ENCODE results near the gene ALG10B.
A peak's percentile ranks its signal among the peaks of the same experiment; 100 is the strongest.
"Not testable (repeated sequence)": the region's sequence is repeated elsewhere in the genome, so short reads cannot be mapped to it uniquely, and the experiment has no call there.

Gene ALG10B, protein sequence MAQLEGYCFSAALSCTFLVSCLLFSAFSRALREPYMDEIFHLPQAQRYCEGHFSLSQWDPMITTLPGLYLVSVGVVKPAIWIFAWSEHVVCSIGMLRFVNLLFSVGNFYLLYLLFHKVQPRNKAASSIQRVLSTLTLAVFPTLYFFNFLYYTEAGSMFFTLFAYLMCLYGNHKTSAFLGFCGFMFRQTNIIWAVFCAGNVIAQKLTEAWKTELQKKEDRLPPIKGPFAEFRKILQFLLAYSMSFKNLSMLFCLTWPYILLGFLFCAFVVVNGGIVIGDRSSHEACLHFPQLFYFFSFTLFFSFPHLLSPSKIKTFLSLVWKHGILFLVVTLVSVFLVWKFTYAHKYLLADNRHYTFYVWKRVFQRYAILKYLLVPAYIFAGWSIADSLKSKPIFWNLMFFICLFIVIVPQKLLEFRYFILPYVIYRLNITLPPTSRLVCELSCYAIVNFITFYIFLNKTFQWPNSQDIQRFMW

DNA sequence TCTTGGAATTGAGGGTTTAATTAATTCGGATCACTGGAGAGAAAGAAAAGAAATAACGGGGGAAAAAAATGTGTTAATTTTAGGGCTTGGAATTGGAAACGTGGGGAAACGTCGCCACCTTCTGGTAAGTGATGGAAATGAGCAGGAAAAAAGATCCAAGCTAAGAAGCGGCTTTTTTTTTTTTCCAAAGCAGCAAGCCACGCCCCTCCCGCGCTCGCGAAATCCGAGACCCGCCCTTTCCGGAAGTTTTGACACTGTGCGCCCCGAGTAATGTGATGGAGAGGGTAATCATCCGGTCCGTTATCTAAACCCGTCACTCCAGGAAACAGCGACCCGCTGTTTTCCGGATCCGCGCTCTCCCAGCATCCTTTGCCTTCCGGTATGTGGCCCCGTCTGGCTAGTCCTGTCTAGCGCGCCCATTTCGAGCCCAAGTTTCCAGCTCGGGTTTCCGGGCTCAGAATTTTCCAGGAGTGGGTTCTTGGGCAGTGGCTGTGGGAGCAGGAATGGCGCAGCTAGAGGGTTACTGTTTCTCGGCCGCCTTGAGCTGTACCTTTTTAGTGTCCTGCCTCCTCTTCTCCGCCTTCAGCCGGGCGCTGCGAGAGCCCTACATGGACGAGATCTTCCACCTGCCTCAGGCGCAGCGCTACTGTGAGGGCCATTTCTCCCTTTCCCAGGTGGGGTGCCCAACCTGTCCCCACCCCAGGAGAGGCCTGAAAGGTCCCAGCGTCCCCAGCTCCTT is at the start of gene ALG10B:
Gene ALG10B, plus strand, starts transcription at position 384 of the 739 bp plus-strand sequence. Its CDS starts 120 bp downstream, at position 504.
- DNase-seq (ENCODE audit: low read depth in 3 of 3), result peak; percentile 84 to 88 (median 86)

DNA sequence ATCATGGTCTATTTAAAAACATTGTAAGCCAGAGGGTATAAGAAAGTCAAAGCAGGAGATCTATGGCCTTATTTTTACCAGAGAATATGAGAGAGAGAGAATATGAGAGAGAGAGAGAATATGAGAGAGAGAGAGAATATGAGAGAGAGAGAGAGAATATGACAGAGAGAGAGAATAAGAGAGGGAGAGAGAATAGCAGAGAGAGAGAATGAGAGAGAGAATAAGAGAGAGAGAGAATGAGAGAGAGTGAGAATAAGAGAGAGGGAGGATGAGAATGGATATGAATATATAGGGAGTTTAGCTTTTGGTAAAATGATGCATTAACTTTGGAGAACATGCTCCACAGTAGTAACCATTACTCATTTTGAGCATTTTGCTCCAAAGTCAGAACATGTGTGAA is 48.0 kb upstream of the ALG10B start:
- DNase-seq (ENCODE audit: low read depth in 3 of 3), result no peak

DNA sequence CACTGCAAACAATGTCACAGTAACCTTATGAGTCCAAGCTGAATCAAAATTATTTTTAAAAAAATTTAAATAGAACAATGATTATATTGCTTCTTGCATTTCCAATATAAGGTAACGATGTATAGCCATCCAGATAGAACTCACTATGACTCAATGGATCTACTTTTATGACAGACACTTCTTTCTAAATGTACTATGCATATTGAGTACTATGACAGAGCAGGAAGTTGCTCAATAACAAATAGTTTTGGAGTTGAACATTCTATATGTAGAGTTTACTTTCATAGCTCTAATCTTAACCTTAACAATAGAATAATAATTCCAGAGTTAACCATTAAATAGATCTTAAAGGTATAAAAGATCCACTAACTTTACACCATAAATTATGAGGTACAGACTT is 46.7 kb upstream of the ALG10B start:
- DNase-seq (ENCODE audit: low read depth in 3 of 3), result no peak

DNA sequence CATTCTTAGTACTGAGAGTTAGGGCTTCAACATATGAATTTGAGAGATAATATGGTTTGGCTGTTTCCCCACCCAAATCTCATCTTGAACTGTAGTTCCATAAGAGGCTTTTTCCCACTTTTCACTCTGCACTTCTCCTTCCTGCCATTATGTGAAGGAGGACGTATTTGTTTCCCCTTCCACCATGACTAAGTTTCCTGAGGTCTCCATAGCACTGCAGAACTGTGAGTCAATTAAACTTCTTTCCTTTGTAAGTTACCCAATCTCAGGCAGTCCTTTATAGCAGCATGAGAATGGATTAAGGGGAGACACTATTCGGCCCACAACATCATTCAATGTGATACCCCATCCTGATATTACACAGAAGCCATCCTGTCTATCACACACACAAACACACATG is 36.8 kb upstream of the ALG10B start:
- DNase-seq (ENCODE audit: low read depth in 3 of 3), result no peak

DNA sequence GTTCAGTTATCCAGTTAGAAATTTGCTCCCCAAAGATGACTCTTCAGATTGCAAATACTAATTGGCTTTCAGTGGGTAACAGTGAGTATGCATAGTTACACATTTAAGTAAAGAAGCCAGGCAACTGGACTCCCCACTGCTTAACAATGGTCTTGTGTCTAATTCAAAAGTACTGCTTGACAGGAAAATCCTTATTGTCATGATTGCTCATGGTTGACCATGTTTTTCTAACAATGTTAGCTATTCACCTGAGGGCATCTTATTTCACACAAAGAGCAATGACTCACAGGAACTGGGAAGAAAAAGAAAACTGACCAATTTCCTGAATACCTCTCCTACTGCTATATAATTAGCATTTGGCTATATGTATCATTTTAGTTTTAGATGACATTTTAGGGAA is 33.7 kb upstream of the ALG10B start:
- DNase-seq (ENCODE audit: low read depth in 3 of 3), result no peak

DNA sequence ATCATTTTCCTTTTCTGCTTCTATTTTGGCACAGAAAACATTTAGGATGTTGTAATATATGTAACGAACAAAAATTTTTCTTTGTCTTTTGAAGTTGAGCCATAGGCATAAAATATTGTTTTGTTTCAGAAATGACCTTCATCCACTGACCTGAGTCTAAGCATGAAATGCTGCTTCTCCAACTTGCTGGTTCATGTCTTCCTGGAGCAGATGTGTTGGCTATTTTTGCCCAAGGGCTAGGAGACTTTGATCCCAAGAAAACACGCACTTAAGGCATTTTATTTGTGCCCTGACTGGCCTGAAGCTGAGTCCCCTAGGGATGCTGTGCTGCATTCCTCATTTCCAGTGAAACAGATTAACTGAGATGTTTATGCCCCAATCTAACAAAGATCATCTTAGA is 27.2 kb upstream of the ALG10B start:
- no peak for DNase-seq (ENCODE audit: low read depth in 3 of 3)

DNA sequence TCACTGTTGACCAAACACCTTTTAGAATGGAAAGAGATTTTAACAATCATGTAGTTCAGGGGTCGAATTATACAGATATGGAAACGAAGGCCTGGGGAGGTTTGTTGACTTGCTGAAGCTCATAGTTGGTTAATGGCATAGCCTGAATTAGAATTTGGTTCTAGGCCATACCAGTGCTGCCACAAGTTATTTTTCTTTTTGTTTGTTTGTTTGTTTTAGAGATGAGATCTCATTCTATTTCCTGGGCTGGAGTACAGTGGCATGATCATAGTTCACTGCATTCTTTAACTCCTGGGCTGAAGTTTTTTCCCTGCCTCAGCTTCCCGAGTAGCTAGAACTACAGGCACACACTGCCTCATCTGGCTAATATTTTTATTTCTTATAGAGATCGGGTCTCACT is 25.4 kb upstream of the ALG10B start:
- no peak for DNase-seq (ENCODE audit: low read depth in 3 of 3)

DNA sequence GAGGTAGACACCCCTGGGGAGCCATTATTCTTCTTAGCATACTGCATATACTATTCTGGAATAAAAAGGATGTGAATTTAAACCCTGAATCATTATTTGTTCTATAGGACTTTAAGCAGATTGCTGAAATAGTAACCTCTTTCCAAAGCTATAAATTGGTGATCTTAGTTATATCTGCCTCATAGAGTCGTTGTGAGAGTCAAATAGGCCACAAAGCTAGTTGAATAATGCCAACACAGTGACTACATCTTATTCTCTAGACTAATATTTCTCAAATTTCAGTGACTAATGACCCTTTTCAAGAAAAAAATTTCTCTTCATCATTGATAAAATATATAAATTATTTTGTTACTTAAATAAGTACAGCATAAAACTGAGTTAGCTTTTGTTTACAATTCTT is 13.6 kb upstream of the ALG10B start:
- not testable (repeated sequence) for DNase-seq (ENCODE audit: low read depth in 3 of 3)

DNA sequence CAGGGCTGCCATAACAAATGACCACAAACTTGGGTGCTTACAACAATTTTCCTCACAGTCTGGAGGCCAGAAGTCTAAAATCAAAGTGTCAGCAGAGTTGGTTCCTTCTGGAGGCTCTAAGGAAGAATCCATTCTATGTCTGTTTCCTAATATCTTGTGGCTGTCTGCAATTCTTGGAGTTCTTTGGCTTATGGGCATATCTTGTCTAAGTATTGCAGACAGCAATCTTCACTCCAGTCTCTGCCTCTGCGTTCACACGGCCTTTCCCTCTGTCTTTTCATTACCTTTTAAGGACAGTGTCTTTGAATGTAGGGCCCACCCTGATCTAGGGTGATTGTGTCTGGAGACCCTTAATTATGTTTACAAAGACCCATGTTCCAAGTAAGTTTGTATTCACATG is 5.4 kb downstream of the ALG10B start:
- not testable (repeated sequence) for DNase-seq (ENCODE audit: low read depth in 3 of 3)

DNA sequence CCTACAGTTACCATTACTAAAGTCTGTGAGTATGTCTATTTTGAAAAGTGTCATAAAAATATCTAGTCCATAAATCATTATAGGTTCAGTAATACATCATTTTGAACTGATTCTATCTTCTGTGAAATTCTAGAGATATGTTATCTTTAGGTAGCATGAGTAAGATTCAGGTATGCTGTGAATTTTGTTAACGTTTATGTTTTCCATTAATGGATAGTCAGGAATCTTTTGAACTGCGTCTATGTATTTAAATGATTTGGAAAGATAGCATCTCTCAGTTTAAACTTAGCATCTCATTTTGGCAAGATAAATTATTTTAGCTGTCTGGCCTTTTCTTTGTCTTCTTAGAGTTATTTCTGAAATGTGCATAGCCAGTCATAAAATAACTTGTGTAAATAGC is 8.3 kb downstream of the ALG10B start:
- DNase-seq (ENCODE audit: low read depth in 3 of 3), result no peak

DNA sequence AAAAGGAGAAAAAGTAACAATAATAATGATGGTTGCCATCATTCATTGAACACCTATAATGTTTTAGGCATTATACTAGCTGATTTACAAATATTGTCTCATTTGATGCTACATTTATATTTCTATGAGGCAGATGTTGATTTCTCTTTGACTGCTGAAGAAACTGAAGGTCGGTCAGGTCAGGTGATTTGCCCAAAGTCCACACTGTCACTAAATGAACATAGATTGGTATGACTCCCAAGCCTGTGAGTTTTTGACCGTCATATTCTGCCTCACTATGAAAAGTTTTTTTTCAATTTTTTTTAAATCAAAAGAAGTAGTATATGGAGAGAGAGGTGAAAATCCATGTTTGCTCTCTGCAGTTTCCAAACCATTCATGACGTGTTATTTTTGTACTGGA is 10.8 kb downstream of the ALG10B start:
- DNase-seq (ENCODE audit: low read depth in 3 of 3), result no peak

DNA sequence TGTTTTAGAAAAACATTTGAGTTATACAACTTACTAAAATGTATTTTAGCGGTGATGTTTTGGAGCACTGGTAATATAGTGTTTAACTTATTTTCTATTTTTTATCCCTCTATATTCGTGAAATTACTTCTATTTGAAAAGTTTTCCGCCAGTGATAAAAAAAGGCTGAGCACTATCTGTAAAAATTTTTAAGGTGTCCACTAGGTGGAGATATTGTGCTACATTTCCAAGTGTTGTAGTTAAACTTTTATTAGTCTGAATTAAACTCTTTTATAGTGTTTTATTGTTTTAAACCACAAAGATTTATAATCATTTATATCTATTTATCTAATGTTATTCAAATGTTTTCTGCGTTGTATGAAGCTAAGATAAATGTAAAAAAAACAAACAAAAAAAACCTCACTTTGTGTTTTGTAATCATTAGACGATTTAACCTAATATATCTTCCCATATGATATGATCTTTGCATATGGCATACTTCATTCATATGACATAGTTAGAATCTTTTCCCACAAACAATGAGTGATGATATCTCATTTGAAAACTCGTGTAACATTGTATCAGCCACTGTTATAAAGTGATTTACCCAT is 11.8 kb downstream of the ALG10B start:
- DNase-seq (ENCODE audit: low read depth in 3 of 3), result no peak

DNA sequence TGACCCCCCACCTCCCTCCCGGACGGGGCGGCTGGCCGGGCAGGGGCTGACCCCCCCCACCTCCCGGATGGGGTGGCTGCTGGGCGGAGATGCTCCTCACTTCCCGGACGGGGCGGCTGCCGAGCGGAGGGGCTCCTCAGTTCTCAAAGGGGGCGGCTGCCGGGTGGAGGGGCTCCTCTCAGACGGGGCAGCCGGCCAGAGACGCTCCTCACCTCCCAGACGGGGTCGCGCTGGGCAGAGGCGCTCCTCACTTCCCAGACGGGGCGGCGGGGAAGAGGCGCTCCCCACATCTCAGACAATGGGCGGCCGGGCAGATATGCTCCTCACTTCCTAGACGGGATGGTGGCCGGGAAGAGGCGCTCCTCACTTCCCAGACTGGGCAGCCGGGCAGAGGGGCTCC is 13.8 kb downstream of the ALG10B start:
- not testable (repeated sequence) for DNase-seq (ENCODE audit: low read depth in 3 of 3)

DNA sequence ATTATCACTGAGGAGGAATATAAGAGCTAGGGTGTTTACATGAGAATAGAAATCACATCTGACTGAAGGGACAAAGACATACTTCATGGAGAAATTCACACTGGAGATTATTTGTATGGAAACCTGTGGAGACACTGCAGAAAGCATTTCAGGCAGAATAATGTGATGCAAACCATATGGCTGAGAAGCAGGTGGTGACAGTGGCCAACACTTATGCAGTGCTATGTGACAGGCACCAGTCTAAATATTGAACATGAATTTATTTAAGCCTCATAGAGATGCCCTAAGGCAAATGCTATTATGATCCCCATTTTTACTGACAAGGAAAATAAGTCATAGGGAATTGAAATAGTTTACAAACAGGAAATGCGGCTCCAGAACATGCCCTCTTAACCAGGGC is 16.2 kb downstream of the ALG10B start:
- DNase-seq (ENCODE audit: low read depth in 3 of 3), result no peak

DNA sequence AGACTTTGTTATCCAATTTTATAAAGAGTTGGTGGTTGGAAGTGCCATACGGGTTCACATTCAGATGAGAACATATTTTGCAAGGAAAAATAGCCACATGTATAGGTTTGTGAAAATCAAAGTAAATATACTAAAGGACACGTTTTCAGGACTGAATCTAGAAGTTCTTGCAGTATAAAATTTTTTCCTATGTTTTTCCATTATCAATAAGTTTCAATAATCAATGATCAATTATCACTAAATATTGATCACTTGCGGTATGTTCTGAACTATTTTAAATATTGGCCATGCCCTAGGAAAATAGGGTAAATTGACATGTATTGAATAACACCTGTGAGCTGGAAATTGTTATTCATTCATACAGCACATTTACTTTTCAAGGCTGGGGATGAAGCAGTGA is 25.9 kb downstream of the ALG10B start:
- DNase-seq (ENCODE audit: low read depth in 3 of 3), result no peak

DNA sequence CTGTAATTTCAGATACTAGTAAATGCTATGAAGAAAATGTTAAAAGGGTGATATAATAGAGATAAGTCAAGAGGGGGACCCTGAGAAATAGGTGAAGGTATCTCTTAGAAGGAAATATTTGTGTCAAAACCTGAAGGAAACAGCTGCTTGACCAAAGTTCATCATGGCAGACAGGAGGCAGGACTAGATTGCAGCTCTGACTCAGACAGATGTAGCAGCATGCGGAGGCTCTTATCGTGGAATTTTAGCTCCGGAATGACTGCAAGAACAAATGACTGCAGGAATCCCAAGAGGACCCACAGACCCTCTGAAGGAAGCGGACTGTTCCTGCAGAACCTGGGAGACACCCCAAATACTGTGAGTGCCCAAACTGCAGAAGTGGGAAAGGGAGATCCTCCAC is 26.7 kb downstream of the ALG10B start:
- not testable (repeated sequence) for DNase-seq (ENCODE audit: low read depth in 3 of 3)

DNA sequence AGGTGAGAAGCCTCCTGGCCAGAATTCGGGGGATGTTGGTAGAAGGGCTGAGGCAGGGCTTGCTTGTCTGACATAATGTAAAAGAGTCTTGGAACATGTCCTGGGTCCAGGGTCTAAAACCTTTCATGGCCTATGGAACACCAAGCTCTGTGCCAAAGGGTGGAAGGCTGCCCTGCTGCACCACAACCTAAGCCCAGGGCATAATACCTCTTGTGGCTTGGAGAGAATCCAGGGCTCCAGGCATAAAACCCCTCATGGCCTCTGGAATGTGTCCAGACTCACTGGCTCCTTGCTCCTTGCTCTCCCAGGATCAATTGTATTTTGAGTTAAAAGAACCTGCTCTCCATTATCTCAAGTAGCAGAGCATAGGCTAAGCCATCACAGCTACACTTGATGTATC is 27.3 kb downstream of the ALG10B start:
- DNase-seq (ENCODE audit: low read depth in 3 of 3), result not testable (repeated sequence)

DNA sequence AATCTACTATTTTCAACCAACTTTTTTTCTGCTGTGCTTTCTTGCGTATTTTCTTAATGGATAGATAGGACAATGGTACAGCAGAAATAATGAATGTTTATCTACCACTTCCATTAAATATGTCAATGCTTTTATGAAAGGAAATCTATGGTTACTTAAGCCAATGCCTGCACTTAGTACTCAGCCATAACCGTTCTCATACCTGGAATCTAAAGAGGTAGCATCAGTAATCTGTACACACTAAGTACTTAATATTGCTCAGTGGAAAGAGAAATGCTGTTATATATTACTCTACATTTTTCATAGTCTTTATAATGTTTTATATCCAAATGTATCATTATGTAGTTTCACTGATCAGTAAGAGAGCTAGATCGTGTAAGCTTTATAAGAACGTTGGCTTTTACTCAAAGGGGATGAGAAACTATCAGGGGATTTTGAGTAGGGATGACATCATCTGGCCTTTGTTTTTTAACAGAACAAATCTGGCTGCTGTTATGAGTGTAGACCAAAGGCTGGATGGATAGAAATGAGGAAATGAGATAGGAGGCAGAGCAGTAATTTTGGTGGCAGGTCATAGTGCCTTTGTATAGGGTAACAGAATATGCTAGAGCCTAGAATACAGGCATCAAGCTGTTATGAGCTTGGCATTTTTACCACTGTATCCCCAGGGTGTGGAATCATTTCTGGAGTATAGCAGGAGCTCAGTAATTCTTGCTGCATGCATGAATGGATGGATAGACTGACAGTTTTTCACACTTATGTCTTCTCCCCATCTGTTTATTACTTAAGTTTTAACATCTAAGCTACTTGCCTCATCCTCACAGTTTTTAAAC is 34.0 kb downstream of the ALG10B start:
- no peak for DNase-seq (ENCODE audit: low read depth in 3 of 3)

DNA sequence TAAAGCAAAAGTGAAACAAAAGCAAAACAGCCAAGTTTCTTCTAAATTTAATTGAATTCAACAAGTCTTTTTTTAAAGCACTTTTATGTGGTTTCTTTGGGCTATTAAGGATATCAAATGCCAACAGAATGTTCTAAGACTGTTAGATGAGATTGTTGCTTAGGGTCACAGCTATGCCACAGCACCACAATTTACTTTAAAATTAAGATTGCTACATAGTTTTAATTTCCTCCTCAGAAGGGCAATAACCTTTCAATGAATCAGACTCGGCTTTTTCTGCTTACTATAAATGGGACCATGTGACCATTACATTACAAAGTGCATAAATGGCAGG is 34.6 kb downstream of the ALG10B start:
- DNase-seq (ENCODE audit: low read depth in 3 of 3), result not testable (repeated sequence)

DNA sequence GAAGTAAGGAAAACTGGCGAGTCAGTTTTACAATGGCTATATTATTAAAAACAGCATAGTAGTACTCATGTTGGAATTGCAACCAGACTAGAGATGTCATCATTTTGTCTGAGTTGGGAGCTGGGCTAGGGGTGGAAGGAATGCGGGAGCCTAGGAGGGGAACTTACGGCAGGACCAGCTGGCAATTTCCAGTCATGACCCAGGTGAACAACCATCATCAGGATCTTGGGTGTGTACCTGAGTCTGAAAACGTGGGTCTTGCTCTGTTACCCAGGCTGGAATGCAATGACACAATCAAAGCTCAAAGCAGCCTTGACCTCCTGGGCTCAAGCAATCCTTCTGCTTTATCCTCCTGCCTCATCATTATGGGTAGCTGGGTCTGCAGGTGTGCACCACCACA is 50.9 kb downstream of the ALG10B start:
- no peak for DNase-seq (ENCODE audit: low read depth in 3 of 3)

DNA sequence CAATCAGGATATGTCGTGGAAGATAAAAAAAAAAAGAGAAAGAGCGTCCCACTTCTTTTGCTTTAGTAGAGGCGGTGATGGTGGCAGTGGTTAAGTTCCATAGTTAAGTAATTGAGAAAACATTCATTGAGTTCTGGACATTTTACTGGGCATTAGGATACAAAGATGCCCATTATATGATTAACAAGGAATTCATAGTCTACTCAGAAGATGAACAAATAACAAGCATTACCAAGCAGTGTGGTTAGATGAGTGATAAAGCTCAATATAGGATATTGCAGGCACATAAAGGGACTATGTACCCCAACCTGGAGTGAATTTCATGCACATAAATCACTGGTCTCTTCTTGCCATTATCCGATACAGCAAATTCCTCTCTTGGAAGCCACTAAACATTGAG is 53.7 kb downstream of the ALG10B start:
- no peak for DNase-seq (ENCODE audit: low read depth in 3 of 3)

DNA sequence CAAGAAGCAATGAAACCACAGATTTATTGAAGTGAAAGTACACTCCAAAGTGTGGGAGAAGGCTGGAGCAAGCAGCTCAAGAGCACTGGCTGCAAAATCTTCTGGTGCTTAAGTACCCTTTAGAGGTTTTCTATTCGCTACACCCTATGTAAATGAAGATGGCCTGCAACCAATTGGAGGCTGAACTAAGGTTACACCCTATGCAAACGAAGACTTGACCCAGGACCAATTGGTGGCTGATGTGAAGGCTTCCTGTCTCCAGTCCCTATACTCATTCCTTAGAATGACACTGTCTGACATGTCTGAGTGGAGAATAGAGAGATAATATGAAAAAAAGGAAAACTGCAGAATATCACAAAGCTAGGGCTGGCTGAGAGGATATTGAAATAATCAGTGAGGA is 57.2 kb downstream of the ALG10B start:
- DNase-seq (ENCODE audit: low read depth in 3 of 3), result no peak
